Ovary (tissue), 9 donors: ENCODE measurements around the gene CERS6. TPM values are rescaled to one million over a fixed set of nuclear protein-coding genes. Genes with fewer than 3 reads are reported as not detected.
"Not testable (repeated sequence)": the region's sequence is repeated elsewhere in the genome, so short reads cannot be mapped to it uniquely, and the experiment has no call there.

ENCODE experiments used
- DNase-seq, 5 donors: peaks; one replicate each; pipeline ENCODE4 v3.0.0-alpha.2; 2019 to 2020
- H3K27ac ChIP-seq, 2 donors: fragments of 200-600 bp; one replicate each; pipeline versions ENCODE4 v1.5.1 to v1.8.0; 2019 to 2022
- H3K27me3 ChIP-seq: fragments of 200-600 bp; one replicate; pipeline ENCODE4 v1.8.0; 2022
- H3K36me3 ChIP-seq: fragments of 200-600 bp; sonication (generic); one replicate; pipeline ENCODE4 v1.5.1; 2019
- H3K4me1 ChIP-seq: one replicate; pipeline ENCODE4 v1.8.1; 2013; ENCODE audit warnings: mild to moderate bottlenecking, moderate library complexity; ENCODE audit not compliant: insufficient read depth
- H3K4me3 ChIP-seq: fragments of 200-600 bp; sonication (generic); one replicate; pipeline ENCODE4 v1.5.1; 2017
- H3K9me3 ChIP-seq, 2 donors: fragments of 200-600 bp in 1 of 2; sonication (generic) in 1 of 2; one replicate each; pipeline versions ENCODE4 v1.5.1 to v1.8.1; 2013 to 2019; ENCODE audit warnings: mild to moderate bottlenecking in 1 of 2, moderate library complexity in 1 of 2
- CTCF ChIP-seq, 3 donors: fragments of 450-650 bp in 2 of 3; fragments of 200-600 bp in 1 of 3; IDR thresholded peaks; one replicate each; pipeline versions ENCODE4 v1.5.1 to v1.8.0; 2016 to 2022; ENCODE audit warnings: antibody characterized with exemption in 3 of 3, mild to moderate bottlenecking in 1 of 3
- EP300 ChIP-seq: sonication (generic); formaldehyde crosslinking; IDR thresholded peaks from one replicate; pipeline ENCODE4 v1.6.1; 2017; ENCODE audit warnings: antibody characterized with exemption
- POLR2A ChIP-seq: fragments of 450-650 bp; IDR thresholded peaks from one replicate; pipeline ENCODE4 v1.6.1; 2017; ENCODE audit warnings: antibody characterized with exemption, mild to moderate bottlenecking, moderate library complexity
- WGBS, 3 donors: extraction: QIAGEN DNeasy Blood & Tissue Kit in 1 of 3; methylation state at CpG; one replicate each; pipeline versions ENCODE4 v1.1.5 to v1.1.7; 2013 to 2017; 5-methylcytosine and 5-hydroxymethylcytosine counted together
- intact Hi-C, 4 donors: fragments of 100-400 bp; cut with DNase I; formaldehyde crosslinking; loops; one replicate each; pipeline versions ENCODE4 v1.11.0 to v1.15.1; 2022 to 2023
- polyA plus RNA-seq, 2 donors: library from polyadenylated mRNA; stranded (reverse); fragments of 200-250 nt in 1 of 2; fragments of 350-450 nt in 1 of 2; fragmentation: Illumina TruSeq in 1 of 2; extraction: RNeasy Lipid Tissue Mini Kit (QIAGEN cat#74804) in 1 of 2; gene quantifications; one replicate each; pipeline ENCODE4 v1.2.3, GENCODE V29; 2013 to 2014
- total RNA-seq, 7 donors: library from RNA; depleted of rRNA in 2 of 7; stranded (reverse); fragments of >200 nt in 2 of 7; fragmentation: NEBNext Ultra II Directional in 3 of 7; extraction: Animal tissue kit (Norgen Biotek cat#: 25700) in 3 of 7; gene quantifications; one replicate each; pipeline versions ENCODE4 v1.1.0 to v1.2.4, GENCODE V29; 2016 to 2023
- donor health status: DM: no; HTN: no; CAD: no; lungs with moderate emphysema.
- donor health status: DM: no; HTN: no; CAD: no.
- donor health status: Bipolar disorder and iron deficiency.
- donor health status: DM: yes; HTN: yes; CAD: no.
- donor health status: DM: no; HTN: no; CAD: no.
- donor health status: DM: yes; HTN: yes; CAD: no.

Gene CERS6
- total and polyA plus RNA-seq, 9 donors: 11.5 to 30.8 (median 24.9) TPM

- Histone ChIP-seq H3K27ac (no peak overlapping the region), H3K9me3 (no peaks in the 10 kb centered on the region), H3K36me3 (no peaks in the 10 kb centered on the region), H3K4me1 (peaks cover 5% of the 10 kb centered on the region), H3K27me3 (no peaks in the 10 kb centered on the region), H3K4me3 (no peak overlapping the region)
- no peak for TF ChIP-seq CTCF (IDR thresholded peaks at IDR 0.05)
- TF ChIP-seq POLR2A: no peak
- TF ChIP-seq EP300: no peak
- no peak for DNase-seq
- intact Hi-C loops: no loop called here
Observed at GRCh38 chr2:168650781-168651180, 194.7 kb downstream of the CERS6 start.

GRCh38 chr2:168652997-168653921 is 197.2 kb downstream of the CERS6 start:
- Histone ChIP-seq H3K4me1 (peaks cover 5% of the 10 kb centered on the region), H3K4me3 (no peak overlapping the region), H3K27me3 (no peaks in the 10 kb centered on the region), H3K36me3 (no peaks in the 10 kb centered on the region), H3K9me3 (no peaks in the 10 kb centered on the region), H3K27ac (no peak overlapping the region)
- intact Hi-C loops: no loop called here
- TF ChIP-seq CTCF (IDR thresholded peaks at IDR 0.05): no peak
- no peak for TF ChIP-seq POLR2A
- TF ChIP-seq EP300: no peak
- DNase-seq: no peak
- WGBS, 3 donors: 77 to 87% (median 81%) methylated on average over 3 of the region's 3 CpGs

GRCh38 chr2:168654705-168655104 is 198.6 kb downstream of the CERS6 start:
- no peak for DNase-seq
- 95 to 100% (median 98%) methylated on average over 1 of the region's 1 CpG for WGBS, 3 donors
- Histone ChIP-seq H3K27ac (no peak overlapping the region), H3K4me1 (no peaks in the 10 kb centered on the region), H3K36me3 (no peaks in the 10 kb centered on the region), H3K27me3 (no peaks in the 10 kb centered on the region), H3K4me3 (no peak overlapping the region), H3K9me3 (no peaks in the 10 kb centered on the region)
- no peak for TF ChIP-seq EP300
- TF ChIP-seq CTCF (IDR thresholded peaks at IDR 0.05): no peak
- TF ChIP-seq POLR2A: no peak
- intact Hi-C loops: no loop called here

GRCh38 chr2:168655207-168655606 is 199.1 kb downstream of the CERS6 start:
- intact Hi-C loops: no loop called here
- no peak overlapping the region for H3K27ac ChIP-seq
- H3K36me3 ChIP-seq: no peaks in the 10 kb centered on the region
- DNase-seq: no peak
- H3K27me3 ChIP-seq: no peaks in the 10 kb centered on the region
- TF ChIP-seq POLR2A: no peak
- no peak for TF ChIP-seq EP300
- TF ChIP-seq CTCF (IDR thresholded peaks at IDR 0.05): no peak
- no peaks in the 10 kb centered on the region for H3K4me1 ChIP-seq
- H3K9me3 ChIP-seq: no peaks in the 10 kb centered on the region
- 94 to 98% (median 98%) methylated on average over 1 of the region's 1 CpG for WGBS, 3 donors
- no peak overlapping the region for H3K4me3 ChIP-seq

GRCh38 chr2:168657378-168657777 is 201.3 kb downstream of the CERS6 start:
- H3K4me3 ChIP-seq, H3K27me3 ChIP-seq, H3K9me3 ChIP-seq, intact Hi-C loops, H3K4me1 ChIP-seq, H3K36me3 ChIP-seq, DNase-seq, H3K27ac ChIP-seq: not testable (repeated sequence)
- 94 to 97% (median 96%) methylated on average over 11 to 20 of the region's 24 CpGs for WGBS, 3 donors
